ENCODE measurements around the gene BICC1.
A peak's percentile ranks its signal among the peaks of the same experiment; 100 is the strongest.

Gene BICC1

GRCh38 chr10:58488921-58489320 is 23.8 kb upstream of the BICC1 start:
- no peak for DNase-seq (ENCODE audit: low spot score)
- H2BK120ac ChIP-seq (ENCODE audit: low read depth, low read length), result no peak overlapping the region
- H2BK5ac ChIP-seq (ENCODE audit: low read length), result no peak overlapping the region
- no peak overlapping the region for H3K9ac ChIP-seq (ENCODE audit: low read depth, low read length, poor library complexity)
- H3K4me2 ChIP-seq (ENCODE audit: insufficient read depth, low read length, poor library complexity, severe bottlenecking), result no peak overlapping the region
- H2BK12ac ChIP-seq (ENCODE audit: low read length), result no peak overlapping the region
- H3K4me1 ChIP-seq (ENCODE audit: control insufficient read depth in 2 of 2, insufficient read depth in 1 of 2, low read depth in 1 of 2, low read length in 2 of 2), result no peaks in the 10 kb centered on the region
- no peak overlapping the region for H4K91ac ChIP-seq (ENCODE audit: low read depth, low read length, poor library complexity)
- H3K18ac ChIP-seq (ENCODE audit: low read length), result no peak overlapping the region
- H3K14ac ChIP-seq (ENCODE audit: low read length), result no peak overlapping the region
- no peak overlapping the region for H3K27ac ChIP-seq (replicated peaks; ENCODE audit: low read length)
- no peak overlapping the region for H4K8ac ChIP-seq (ENCODE audit: low read depth, low read length)
- no peak overlapping the region for H2BK15ac ChIP-seq (ENCODE audit: low read length)
- H3K36me3 ChIP-seq (replicated peaks in 1 of 2; ENCODE audit: control insufficient read depth in 2 of 2, insufficient read depth in 2 of 2, low read length in 2 of 2), result no peaks in the 10 kb centered on the region
- no peak overlapping the region for H3K23ac ChIP-seq (ENCODE audit: low read depth, low read length, poor library complexity)
- no CpG with 5 or more reads among the region's 2 CpGs for WGBS, 2 donors (ENCODE audit: extremely low coverage in 2 of 2, insufficient read length in 2 of 2, insufficient replicate concordance in 1 of 2)
- H3K27me3 ChIP-seq (ENCODE audit: control insufficient read depth in 3 of 3, insufficient read depth in 3 of 3, low read depth in 1 of 3, low read length in 3 of 3), result no peaks in the 10 kb centered on the region
- no peak overlapping the region for H2AFZ ChIP-seq (ENCODE audit: low read length)
- H3K4me3 ChIP-seq (ENCODE audit: low read length in 2 of 2), result no peak overlapping the region
- peaks cover 2% of the 10 kb centered on the region for H3K79me1 ChIP-seq (ENCODE audit: low read depth, low read length)
- no peak overlapping the region for H2AK5ac ChIP-seq (ENCODE audit: low read depth, low read length)
- H3K9me3 ChIP-seq (replicated peaks in 1 of 2; ENCODE audit: control insufficient read depth in 2 of 2, insufficient read depth in 1 of 2, low read depth in 1 of 2, low read length in 2 of 2), result no peaks in the 10 kb centered on the region
- H3K4ac ChIP-seq (ENCODE audit: low read length), result no peak overlapping the region

GRCh38 chr10:58502956-58503355 is 9.7 kb upstream of the BICC1 start:
- Histone ChIP-seq H3K27me3 (ENCODE audit: control insufficient read depth in 3 of 3, insufficient read depth in 3 of 3, low read depth in 1 of 3, low read length in 3 of 3) (peaks cover 0 to 7% (median 2%) of the 10 kb centered on the region in 3 experiments), H3K14ac (ENCODE audit: low read length) (no peak overlapping the region), H3K4me1 (ENCODE audit: control insufficient read depth in 2 of 2, insufficient read depth in 1 of 2, low read depth in 1 of 2, low read length in 2 of 2) (no peaks in the 10 kb centered on the region), H3K36me3 (replicated peaks in 1 of 2; ENCODE audit: control insufficient read depth in 2 of 2, insufficient read depth in 2 of 2, low read length in 2 of 2) (no peaks in the 10 kb centered on the region), H2BK120ac (ENCODE audit: low read depth, low read length) (no peak overlapping the region), H2AFZ (ENCODE audit: low read length) (no peak overlapping the region), H3K79me1 (ENCODE audit: low read depth, low read length) (no peaks in the 10 kb centered on the region), H2AK5ac (ENCODE audit: low read depth, low read length) (no peak overlapping the region), H2BK12ac (ENCODE audit: low read length) (no peak overlapping the region), H3K4me3 (ENCODE audit: low read length in 2 of 2) (no peak overlapping the region), H4K91ac (ENCODE audit: low read depth, low read length, poor library complexity) (no peak overlapping the region), H2BK5ac (ENCODE audit: low read length) (no peak overlapping the region), H3K4ac (ENCODE audit: low read length) (no peak overlapping the region), H3K9ac (ENCODE audit: low read depth, low read length, poor library complexity) (no peak overlapping the region), H3K23ac (ENCODE audit: low read depth, low read length, poor library complexity) (no peak overlapping the region), H3K9me3 (replicated peaks in 1 of 2; ENCODE audit: control insufficient read depth in 2 of 2, insufficient read depth in 1 of 2, low read depth in 1 of 2, low read length in 2 of 2) (no peaks in the 10 kb centered on the region), H2BK15ac (ENCODE audit: low read length) (no peak overlapping the region), H3K4me2 (ENCODE audit: insufficient read depth, low read length, poor library complexity, severe bottlenecking) (no peak overlapping the region), H3K27ac (replicated peaks; ENCODE audit: low read length) (no peak overlapping the region), H4K8ac (ENCODE audit: low read depth, low read length) (no peak overlapping the region), H3K18ac (ENCODE audit: low read length) (no peak overlapping the region)
- no CpG with 5 or more reads among the region's 1 CpG for WGBS, 2 donors (ENCODE audit: extremely low coverage in 2 of 2, insufficient read length in 2 of 2, insufficient replicate concordance in 1 of 2)
- DNase-seq (ENCODE audit: low spot score), result no peak

- Histone ChIP-seq H3K4ac (ENCODE audit: low read length) (no peak overlapping the region), H3K4me1 (ENCODE audit: control insufficient read depth in 2 of 2, insufficient read depth in 1 of 2, low read depth in 1 of 2, low read length in 2 of 2) (peaks cover 4 to 5% of the 10 kb centered on the region in 2 donors), H4K91ac (ENCODE audit: low read depth, low read length, poor library complexity) (no peak overlapping the region), H3K36me3 (replicated peaks in 1 of 2; ENCODE audit: control insufficient read depth in 2 of 2, insufficient read depth in 2 of 2, low read length in 2 of 2) (no peaks in the 10 kb centered on the region), H3K4me2 (ENCODE audit: insufficient read depth, low read length, poor library complexity, severe bottlenecking) (no peak overlapping the region), H2BK5ac (ENCODE audit: low read length) (no peak overlapping the region), H3K27ac (replicated peaks; ENCODE audit: low read length) (no peak overlapping the region), H2AFZ (ENCODE audit: low read length) (no peak overlapping the region), H3K14ac (ENCODE audit: low read length) (no peak overlapping the region), H2BK120ac (ENCODE audit: low read depth, low read length) (no peak overlapping the region), H3K27me3 (ENCODE audit: control insufficient read depth in 3 of 3, insufficient read depth in 3 of 3, low read depth in 1 of 3, low read length in 3 of 3) (peaks cover 0 to 33% (median 13%) of the 10 kb centered on the region in 3 experiments), H3K4me3 (ENCODE audit: low read length in 2 of 2) (no peak overlapping the region), H3K23ac (ENCODE audit: low read depth, low read length, poor library complexity) (no peak overlapping the region), H4K8ac (ENCODE audit: low read depth, low read length) (no peak overlapping the region), H3K9ac (ENCODE audit: low read depth, low read length, poor library complexity) (no peak overlapping the region), H3K18ac (ENCODE audit: low read length) (no peak overlapping the region), H3K9me3 (replicated peaks in 1 of 2; ENCODE audit: control insufficient read depth in 2 of 2, insufficient read depth in 1 of 2, low read depth in 1 of 2, low read length in 2 of 2) (no peaks in the 10 kb centered on the region), H2AK5ac (ENCODE audit: low read depth, low read length) (no peak overlapping the region), H3K79me1 (ENCODE audit: low read depth, low read length) (no peaks in the 10 kb centered on the region), H2BK15ac (ENCODE audit: low read length) (no peak overlapping the region), H2BK12ac (ENCODE audit: low read length) (no peak overlapping the region)
- no CpG with 5 or more reads among the region's 2 CpGs for WGBS, 2 donors (ENCODE audit: extremely low coverage in 2 of 2, insufficient read length in 2 of 2, insufficient replicate concordance in 1 of 2)
- DNase-seq (ENCODE audit: low spot score), result no peak
These were observed 4.4 kb upstream of the BICC1 start for GRCh38 chr10:58508316-58508715.

GRCh38 chr10:58511765-58512490 is 744 bp upstream of the BICC1 start:
- Histone ChIP-seq H2AK5ac (ENCODE audit: low read depth, low read length) (no peak overlapping the region), H4K8ac (ENCODE audit: low read depth, low read length) (no peak overlapping the region), H3K18ac (ENCODE audit: low read length) (no peak overlapping the region), H3K36me3 (replicated peaks in 1 of 2; ENCODE audit: control insufficient read depth in 2 of 2, insufficient read depth in 2 of 2, low read length in 2 of 2) (no peaks in the 10 kb centered on the region), H3K4me2 (ENCODE audit: insufficient read depth, low read length, poor library complexity, severe bottlenecking) (peak overlapping the region; percentile 85), H3K79me1 (ENCODE audit: low read depth, low read length) (no peaks in the 10 kb centered on the region), H2AFZ (ENCODE audit: low read length) (peak overlapping the region; percentile 95), H3K4me3 (ENCODE audit: low read length in 2 of 2) (peak overlapping the region; percentile 59 to 97), H3K4ac (ENCODE audit: low read length) (no peak overlapping the region), H3K14ac (ENCODE audit: low read length) (no peak overlapping the region), H2BK15ac (ENCODE audit: low read length) (no peak overlapping the region), H3K9me3 (replicated peaks in 1 of 2; ENCODE audit: control insufficient read depth in 2 of 2, insufficient read depth in 1 of 2, low read depth in 1 of 2, low read length in 2 of 2) (no peaks in the 10 kb centered on the region), H3K23ac (ENCODE audit: low read depth, low read length, poor library complexity) (no peak overlapping the region), H2BK12ac (ENCODE audit: low read length) (no peak overlapping the region), H3K27ac (replicated peaks; ENCODE audit: low read length) (no peak overlapping the region), H3K27me3 (ENCODE audit: control insufficient read depth in 3 of 3, insufficient read depth in 3 of 3, low read depth in 1 of 3, low read length in 3 of 3) (peaks cover 0 to 51% (median 23%) of the 10 kb centered on the region in 3 experiments), H2BK120ac (ENCODE audit: low read depth, low read length) (no peak overlapping the region), H2BK5ac (ENCODE audit: low read length) (no peak overlapping the region), H3K4me1 (ENCODE audit: control insufficient read depth in 2 of 2, insufficient read depth in 1 of 2, low read depth in 1 of 2, low read length in 2 of 2) (peaks cover 8 to 10% of the 10 kb centered on the region in 2 donors), H4K91ac (ENCODE audit: low read depth, low read length, poor library complexity) (no peak overlapping the region), H3K9ac (ENCODE audit: low read depth, low read length, poor library complexity) (no peak overlapping the region)
- DNase-seq (ENCODE audit: low spot score), result no peak
- whole genome bisulfite sequencing, 2 donors (ENCODE audit: extremely low coverage in 2 of 2, insufficient read length in 2 of 2, insufficient replicate concordance in 1 of 2), result no CpG with 5 or more reads among the region's 26 CpGs
